Measurements from ENCODE around the gene SPRR2F. TPM values are rescaled to one million over a fixed set of nuclear protein-coding genes. Genes with fewer than 3 reads are reported as not detected.

SPRR2F gene
- total RNA-seq (not detected), polyA plus RNA-seq (not detected)
- long read RNA-seq, donor 1, result 0 reads
- long read RNA-seq, donor 2, result 0 reads

- H3K36me3 ChIP-seq, result no peaks in the 10 kb centered on the region
- H3K27me3 ChIP-seq (replicated peaks in 1 of 7), result peaks cover 0 to 17% (median 0%) of the 10 kb centered on the region in 7 donors
- no peaks in the 10 kb centered on the region for H3K4me1 ChIP-seq
- no peak for TF ChIP-seq CTCF (IDR thresholded peaks at IDR 0.05 in 8 of 11, conservative IDR thresholded peaks at IDR 0.05 in 3 of 11)
- TF ChIP-seq POLR2AphosphoS5 (IDR thresholded peaks at IDR 0.05), result no peak
- no peak for TF ChIP-seq POLR2A (IDR thresholded peaks at IDR 0.05)
- intact Hi-C loops (cut with DNase I; ENCODE audit: low total_unique reads), result no loop called here
- H3K4me3 ChIP-seq, result no peak within 1 kb of the TSS
- H3K9me3 ChIP-seq, result peaks cover 0 to 4% (median 0%) of the 10 kb centered on the region in 8 donors
- no peak within 1 kb of the TSS for H3K27ac ChIP-seq
- 75 to 88% (median 86%) methylated on average over 3 of the region's 3 CpGs for WGBS, 5 donors
- no peak for DNase-seq
Measured at GRCh38 chr1:153113416-153113815, at the start of gene SPRR2F. TSS of gene SPRR2F (minus strand) at chr1:153113516. CDS start at chr1:153112733, 783 bp downstream.

DNA sequence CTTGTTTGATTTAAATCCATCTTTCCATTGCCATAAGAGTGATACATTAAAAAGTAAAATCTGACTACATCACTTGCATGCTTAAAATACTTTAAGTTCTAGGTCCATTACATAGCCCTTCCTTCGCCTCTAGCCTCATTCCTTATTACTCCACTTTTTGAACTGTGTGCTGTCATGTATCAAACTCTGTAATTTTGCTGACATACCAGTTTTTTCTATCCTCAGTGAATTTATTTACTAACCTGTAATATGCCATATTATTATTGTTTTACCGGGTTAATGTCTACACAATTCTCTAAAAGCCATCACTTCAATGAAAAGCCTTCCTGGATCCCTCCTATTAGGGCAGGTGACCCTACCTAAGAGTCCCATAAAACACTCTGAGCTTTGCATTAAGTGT is 42.2 kb upstream of the SPRR2F start:
- H3K9me3 ChIP-seq, result peaks cover 0 to 29% (median 27%) of the 10 kb centered on the region in 8 donors
- intact Hi-C loops (cut with DNase I; ENCODE audit: low total_unique reads), result no loop called here
- WGBS, 5 donors, result 80 to 92% (median 88%) methylated on average over 2 of the region's 2 CpGs
- H3K4me1 ChIP-seq, result no peaks in the 10 kb centered on the region
- H3K36me3 ChIP-seq, result no peaks in the 10 kb centered on the region
- no peak for TF ChIP-seq POLR2A (IDR thresholded peaks at IDR 0.05)
- TF ChIP-seq CTCF (IDR thresholded peaks at IDR 0.05 in 8 of 11, conservative IDR thresholded peaks at IDR 0.05 in 3 of 11), result no peak
- no peak for TF ChIP-seq POLR2AphosphoS5 (IDR thresholded peaks at IDR 0.05)
- H3K4me3 ChIP-seq, result no peak overlapping the region
- DNase-seq, result no peak
- peaks cover 0 to 13% (median 0%) of the 10 kb centered on the region in 7 donors for H3K27me3 ChIP-seq (replicated peaks in 1 of 7)
- H3K27ac ChIP-seq, result no peak overlapping the region

GRCh38 chr1:153152481-153152880 is 39.2 kb upstream of the SPRR2F start:
- H3K27me3 ChIP-seq (replicated peaks in 1 of 7), result peaks cover 0 to 19% (median 0%) of the 10 kb centered on the region in 7 donors

GRCh38 chr1:153150846-153151245 is 37.5 kb upstream of the SPRR2F start, which contains the start of gene SPRR2G:
TSS of gene SPRR2G (minus strand) at chr1:153150890. CDS start at chr1:153150110, 780 bp downstream.
- Histone ChIP-seq H3K9me3 (no peaks in the 10 kb centered on the region), H3K36me3 (no peaks in the 10 kb centered on the region), H3K27me3 (replicated peaks in 1 of 7) (peaks cover 0 to 16% (median 0%) of the 10 kb centered on the region in 7 donors), H3K4me3 (no peak within 1 kb of the TSS), H3K27ac (no peak within 1 kb of the TSS), H3K4me1 (no peaks in the 10 kb centered on the region)
- no peak for DNase-seq
- WGBS, 5 donors, result 50 to 75% (median 69%) methylated on average over 1 of the region's 1 CpG
- TF ChIP-seq POLR2A (IDR thresholded peaks at IDR 0.05), result no peak
- TF ChIP-seq POLR2AphosphoS5 (IDR thresholded peaks at IDR 0.05), result no peak
- no peak for TF ChIP-seq CTCF (IDR thresholded peaks at IDR 0.05 in 8 of 11, conservative IDR thresholded peaks at IDR 0.05 in 3 of 11)
- intact Hi-C loops (cut with DNase I; ENCODE audit: low total_unique reads), result no loop called here

More at GRCh38 chr1:153152481-153152880, 39.2 kb upstream of the SPRR2F start:
- no peaks in the 10 kb centered on the region for H3K4me1 ChIP-seq
- H3K9me3 ChIP-seq, result peaks cover 0 to 2% (median under 1%) of the 10 kb centered on the region in 8 donors
- H3K36me3 ChIP-seq, result no peaks in the 10 kb centered on the region
- no peak overlapping the region for H3K4me3 ChIP-seq
- intact Hi-C loops (cut with DNase I; ENCODE audit: low total_unique reads), result no loop called here
- TF ChIP-seq POLR2A (IDR thresholded peaks at IDR 0.05), result no peak
- TF ChIP-seq POLR2AphosphoS5 (IDR thresholded peaks at IDR 0.05), result no peak
- no peak for TF ChIP-seq CTCF (IDR thresholded peaks at IDR 0.05 in 8 of 11, conservative IDR thresholded peaks at IDR 0.05 in 3 of 11)
- WGBS, 5 donors, result 60 to 78% (median 68%) methylated on average over 3 of the region's 3 CpGs
- DNase-seq, result no peak
- no peak overlapping the region for H3K27ac ChIP-seq
